H1 (cell line): ENCODE results near the gene ZNF24. TPM values are rescaled to one million over a fixed set of nuclear protein-coding genes. Genes with fewer than 3 reads are reported as not detected.

Source experiments
- CTCF ChIA-PET: fragments of 300-600 bp; sonication (Branson Sonifier 250); formaldehyde crosslinking; loops from one replicate; lab custom pipeline; 2021; ENCODE audit not compliant: partially characterized antibody; lab: Charles Lee
- POLR2A ChIA-PET: fragments of 300-600 bp; sonication (Branson Sonifier 250); formaldehyde crosslinking; loops from one replicate; lab custom pipeline; 2021; ENCODE audit warnings: inconsistent platforms; ENCODE audit not compliant: partially characterized antibody; lab: Charles Lee
- DNase-seq, 2 experiments: peaks; one replicate each; pipeline versions ENCODE4 v3.0.0 to v3.0.0-alpha.2; 2010 to 2022; ENCODE audit warnings: low spot score in 2 of 2, low read depth in 1 of 2, mixed read lengths in 1 of 2
- FAIRE-seq: peaks from 2 replicates; lab custom pipeline; 2011; peaks lifted over from hg19 to GRCh38; lab: Jason Lieb, UNC
- H2AFZ ChIP-seq: 2 replicates; pipeline ENCODE4 v1.8.1; 2012; ENCODE audit warnings: low read length, inconsistent platforms
- H2AK5ac ChIP-seq: 2 replicates; pipeline ENCODE4 v1.6.1; 2013; ENCODE audit warnings: low read depth, low read length
- H2BK120ac ChIP-seq: replicated peaks from 2 replicates; pipeline ENCODE3; 2013; ENCODE audit warnings: low read depth, low read length, inconsistent platforms
- H2BK12ac ChIP-seq: 2 replicates; pipeline ENCODE4 v1.6.1; 2013; ENCODE audit warnings: low read depth, low read length
- H2BK15ac ChIP-seq: 2 replicates; pipeline ENCODE4 v1.6.1; 2013; ENCODE audit warnings: low read length
- H2BK20ac ChIP-seq: 2 replicates; pipeline ENCODE4 v1.6.1; 2013; ENCODE audit warnings: low read length
- H2BK5ac ChIP-seq: 2 replicates; pipeline ENCODE4 v1.6.1; 2013; ENCODE audit warnings: low read depth, low read length
- H3K14ac ChIP-seq: 2 replicates; pipeline ENCODE4 v1.6.1; 2013; ENCODE audit warnings: inconsistent platforms; ENCODE audit not compliant: insufficient read length
- H3K18ac ChIP-seq: 2 replicates; pipeline ENCODE4 v1.6.1; 2013; ENCODE audit warnings: low read length; ENCODE audit errors: extremely low read depth
- H3K23ac ChIP-seq: 2 replicates; pipeline ENCODE4 v1.6.1; 2013; ENCODE audit warnings: inconsistent platforms; ENCODE audit not compliant: insufficient read length
- H3K23me2 ChIP-seq: 2 replicates; pipeline ENCODE4 v1.6.1; 2013; ENCODE audit warnings: low read depth, low read length
- H3K27ac ChIP-seq: 2 replicates; pipeline ENCODE4 v1.6.1; 2011; ENCODE audit warnings: low read depth, low read length, inconsistent platforms
- H3K27me3 ChIP-seq, 4 experiments: replicated peaks in 1 of 4; 1 replicate in 1 of 4; 2 replicates in 3 of 4; pipeline versions ENCODE4 v1.6.1 to v1.8.1; 2011 to 2013; ENCODE audit warnings: low read length in 3 of 4, mild to moderate bottlenecking in 3 of 4, inconsistent platforms in 2 of 4, mixed read lengths in 2 of 4, moderate library complexity in 1 of 4; ENCODE audit not compliant: control insufficient read depth in 3 of 4, insufficient read depth in 3 of 4; ENCODE audit errors: extremely low read depth in 1 of 4
- H3K36me3 ChIP-seq, 4 experiments: 2 replicates each; pipeline versions ENCODE4 v1.6.1 to v1.8.1; 2011 to 2013; ENCODE audit warnings: mild to moderate bottlenecking in 4 of 4, low read length in 3 of 4, moderate library complexity in 2 of 4, control low read depth in 1 of 4, inconsistent platforms in 1 of 4; ENCODE audit not compliant: insufficient read depth in 4 of 4, control insufficient read depth in 2 of 4
- H3K4ac ChIP-seq: replicated peaks from 2 replicates; pipeline ENCODE3; 2013; ENCODE audit warnings: low read length, low read depth, mixed read lengths, inconsistent platforms; ENCODE audit not compliant: insufficient read length
- H3K4me1 ChIP-seq, 4 experiments: replicated peaks in 1 of 4; 1 replicate in 1 of 4; 2 replicates in 3 of 4; pipeline versions ENCODE4 v1.6.1 to v1.8.1; 2011 to 2013; ENCODE audit warnings: low read length in 3 of 4, inconsistent platforms in 2 of 4, mixed read lengths in 1 of 4; ENCODE audit not compliant: insufficient read depth in 4 of 4, control insufficient read depth in 3 of 4
- H3K4me2 ChIP-seq, 2 experiments: 2 replicates each; pipeline versions ENCODE4 v1.6.1 to v1.8.1; 2011 to 2013; ENCODE audit warnings: low read depth in 2 of 2, low read length in 2 of 2, control low read depth in 1 of 2, inconsistent platforms in 1 of 2, mild to moderate bottlenecking in 1 of 2; ENCODE audit not compliant: insufficient read depth in 1 of 2
- H3K4me3 ChIP-seq, 4 experiments: fragments of 200-600, 300-600 bp in 1 of 4; sonication (generic), shearing (Covaris generic), sonication (Bioruptor Twin) in 1 of 4; 2 replicates each; pipeline versions ENCODE4 v1.5.1 to v1.8.1; 2011 to 2016; ENCODE audit warnings: low read length in 4 of 4, low read depth in 3 of 4, control low read depth in 2 of 4, inconsistent platforms in 2 of 4, mild to moderate bottlenecking in 2 of 4, mixed read lengths in 1 of 4, moderate library complexity in 1 of 4; ENCODE audit not compliant: insufficient read depth in 2 of 4; ENCODE audit errors: extremely low read depth in 1 of 4
- H3K56ac ChIP-seq: replicated peaks from 2 replicates; pipeline ENCODE3; 2013; ENCODE audit warnings: low read depth, mild to moderate bottlenecking, mixed read lengths, low read length, inconsistent platforms; ENCODE audit not compliant: insufficient read length
- H3K79me1 ChIP-seq: 2 replicates; pipeline ENCODE4 v1.6.1; 2013; ENCODE audit warnings: low read depth, low read length, control low read depth
- H3K79me2 ChIP-seq, 2 experiments: 2 replicates each; pipeline versions ENCODE4 v1.6.1 to v1.8.1; 2012 to 2013; ENCODE audit warnings: low read length in 2 of 2, mild to moderate bottlenecking in 2 of 2, inconsistent platforms in 1 of 2; ENCODE audit not compliant: insufficient read depth in 2 of 2, control insufficient read depth in 1 of 2
- H3K9ac ChIP-seq, 4 experiments: replicated peaks in 1 of 4; 1 replicate in 1 of 4; 2 replicates in 3 of 4; pipeline versions ENCODE4 v1.6.1 to v1.8.1; 2011 to 2013; ENCODE audit warnings: low read depth in 3 of 4, low read length in 3 of 4, control low read depth in 2 of 4, mild to moderate bottlenecking in 2 of 4, moderate library complexity in 2 of 4, inconsistent platforms in 1 of 4; ENCODE audit errors: extremely low read depth in 1 of 4
- H3K9me3 ChIP-seq, 2 experiments: 2 replicates each; pipeline versions ENCODE4 v1.6.1 to v1.8.1; 2012 to 2013; ENCODE audit warnings: mild to moderate bottlenecking in 2 of 2, moderate library complexity in 2 of 2, control low read depth in 1 of 2, inconsistent platforms in 1 of 2, low read depth in 1 of 2, low read length in 1 of 2, mixed read lengths in 1 of 2; ENCODE audit not compliant: insufficient read depth in 2 of 2
- H4K20me1 ChIP-seq, 2 experiments: replicated peaks in 1 of 2; 2 replicates each; pipeline versions ENCODE3 to v1.8.1; 2011 to 2013; ENCODE audit warnings: inconsistent platforms in 2 of 2, low read length in 2 of 2, mild to moderate bottlenecking in 1 of 2; ENCODE audit not compliant: insufficient read depth in 2 of 2, control insufficient read depth in 1 of 2
- H4K5ac ChIP-seq: 2 replicates; pipeline ENCODE4 v1.6.1; 2013; ENCODE audit warnings: low read length, low read depth, mixed read lengths, inconsistent platforms; ENCODE audit not compliant: insufficient read length
- H4K8ac ChIP-seq: 2 replicates; pipeline ENCODE4 v1.8.0; 2013; ENCODE audit warnings: mild to moderate bottlenecking, moderate library complexity, low read length, inconsistent platforms; ENCODE audit not compliant: insufficient read depth; ENCODE audit errors: extremely low read depth
- H4K91ac ChIP-seq: replicated peaks from 2 replicates; pipeline ENCODE3; 2013; ENCODE audit warnings: low read length, mixed read lengths, inconsistent platforms; ENCODE audit not compliant: insufficient read length
- ASH2L ChIP-seq: fragments of 200-600, 300-600 bp; sonication (generic); IDR thresholded peaks from one replicate; pipeline ENCODE4 v1.7.1; 2017; ENCODE audit warnings: low read length
- BACH1 ChIP-seq: IDR thresholded peaks from 2 replicates; pipeline ENCODE4 v1.6.1; 2012; ENCODE audit warnings: low read length, improper control_type of control experiment
- BCL11A ChIP-seq, 2 experiments: IDR thresholded peaks; one replicate each; pipeline ENCODE4 v1.6.1; 2011; ENCODE audit warnings: low read depth in 2 of 2, low read length in 2 of 2, mild to moderate bottlenecking in 2 of 2
- BRCA1 ChIP-seq: IDR thresholded peaks from 2 replicates; pipeline ENCODE4 v1.6.1; 2012; ENCODE audit warnings: low read depth, low read length, improper control_type of control experiment
- CBX5 ChIP-seq: fragments of 300-800, 300-1000 bp; sonication (generic); IDR thresholded peaks from 2 replicates; pipeline ENCODE4 v1.7.1; 2016; ENCODE audit warnings: antibody characterized with exemption, low read length, low read depth
- CHD2 ChIP-seq: IDR thresholded peaks from 2 replicates; pipeline ENCODE4 v1.6.1; 2012; ENCODE audit warnings: low read length, improper control_type of control experiment
- CREB1 ChIP-seq: IDR thresholded peaks from 2 replicates; pipeline ENCODE4 v1.6.1; 2012; ENCODE audit warnings: inconsistent platforms
- E2F6 ChIP-seq: IDR thresholded peaks from 2 replicates; pipeline ENCODE4 v1.6.1; 2012; ENCODE audit warnings: inconsistent platforms
- GTF2F1 ChIP-seq: IDR thresholded peaks from 2 replicates; pipeline ENCODE4 v1.6.1; 2012; ENCODE audit warnings: low read depth, low read length, improper control_type of control experiment, borderline replicate concordance
- PHF8 ChIP-seq: fragments of 200-600 bp; sonication (generic); conservative IDR thresholded peaks from 2 replicates; pipeline ENCODE4 v1.7.1; 2012; ENCODE audit warnings: low read depth, mild to moderate bottlenecking, inconsistent platforms, low read length, moderate library complexity
- SUZ12 ChIP-seq: fragments of 200-600 bp; sonication (generic); IDR thresholded peaks from 2 replicates; pipeline ENCODE4 v1.6.1; 2012; ENCODE audit warnings: mild to moderate bottlenecking, inconsistent platforms, low read length, moderate library complexity, mixed read lengths
- TCF12 ChIP-seq: IDR thresholded peaks from 2 replicates; pipeline ENCODE4 v1.6.1; 2011; ENCODE audit warnings: low read depth, mild to moderate bottlenecking, low read length
- YY1 ChIP-seq: IDR thresholded peaks from 2 replicates; pipeline ENCODE4 v1.6.1; 2011; ENCODE audit warnings: low read depth, mild to moderate bottlenecking, low read length
- ZNF274 ChIP-seq: IDR thresholded peaks from 2 replicates; pipeline ENCODE4 v1.7.0; 2012; ENCODE audit warnings: low read length, borderline replicate concordance; ENCODE audit errors: extremely low read depth
- WGBS, 2 experiments: shearing (Covaris generic) in 1 of 2; methylation state at CpG; one replicate each; pipeline versions ENCODE4 v1.1.6 to v1.1.7; 2013 to 2015; ENCODE audit warnings: low lambda C conversion rate in 2 of 2, mixed read lengths in 2 of 2, inconsistent platforms in 1 of 2, low coverage in 1 of 2, missing lambda C conversion rate in 1 of 2; ENCODE audit not compliant: insufficient replicate concordance in 2 of 2, insufficient coverage in 1 of 2, insufficient read length in 1 of 2; ENCODE audit errors: extremely low coverage in 1 of 2, missing lambda C conversion rate in 1 of 2; 5-methylcytosine and 5-hydroxymethylcytosine counted together
- polyA plus RNA-seq, 7 experiments: library from polyadenylated mRNA; depleted of rRNA in 3 of 7; stranded (reverse) in 5 of 7; unstranded in 2 of 7; fragments of >200 nt in 5 of 7; fragments of 200-250 nt in 2 of 7; gene quantifications; 1 replicate in 5 of 7; 2 replicates in 1 of 7; 4 replicates in 1 of 7; pipeline versions ENCODE4 v1.2.1 to v1.2.3, GENCODE V29; 2011 to 2013; ENCODE audit warnings: missing spikeins in 2 of 7, mixed read lengths in 2 of 7
- total RNA-seq: library from RNA; stranded (reverse); fragmentation: NEBNext Ultra II Directional; extraction: Animal tissue kit (Norgen Biotek cat#: 25700); gene quantifications from 2 replicates; pipeline ENCODE4 v1.2.1, GENCODE V29; 2021

Gene ZNF24
- total and polyA plus RNA-seq, 2 of the 8 experiments (the other 6 are each of a cell fraction or from before 2014, with no cell fraction given), result 12.5 to 56.9 TPM

- H4K20me1 ChIP-seq, result no peaks in the 10 kb centered on the region
- no peaks in the 10 kb centered on the region for H3K79me2 ChIP-seq
- H3K56ac ChIP-seq, result no peak overlapping the region
- no peak overlapping the region for H2BK12ac ChIP-seq
- H3K23me2 ChIP-seq, result peaks cover 5% of the 10 kb centered on the region; the same call in 1 of the 2 replicates
- no peak overlapping the region for H3K27ac ChIP-seq
- no peak overlapping the region for H3K23ac ChIP-seq
- peaks cover 0 to 8% (median 4%) of the 10 kb centered on the region in 4 experiments; a peak in 4 of 7 replicates for H3K27me3 ChIP-seq
- H2BK120ac ChIP-seq, result no peak overlapping the region
- no peak overlapping the region for H3K4ac ChIP-seq
- no peak overlapping the region for H3K4me2 ChIP-seq
- no peaks in the 10 kb centered on the region for H3K36me3 ChIP-seq
- ChIA-PET CTCF (no interaction called here), POLR2A (no interaction called here)
- no peaks in the 10 kb centered on the region for H3K79me1 ChIP-seq
- TF ChIP-seq YY1 (no peak), ASH2L (no peak), CBX5 (no peak), PHF8 (no peak), GTF2F1 (no peak), ZNF274 (no peak), CHD2 (no peak), BACH1 (no peak), E2F6 (no peak), BCL11A (IDR thresholded peaks at IDR 0.05; ENCODE audit: low read depth in 2 of 2, low read length in 2 of 2) (no peak), TCF12 (no peak), BRCA1 (no peak), CREB1 (no peak), SUZ12 (no peak)
- no peak overlapping the region for H2BK5ac ChIP-seq
- no peak overlapping the region for H4K91ac ChIP-seq
- peaks cover 0 to 8% of the 10 kb centered on the region in 2 experiments; a peak in 1 of 4 replicates for H3K9me3 ChIP-seq
- H3K4me3 ChIP-seq, result no peak overlapping the region
- peaks cover 0 to 3% (median 1%) of the 10 kb centered on the region in 4 experiments; a peak in 3 of 7 replicates for H3K4me1 ChIP-seq
- H2BK15ac ChIP-seq, result no peak overlapping the region
- no peak overlapping the region for H4K5ac ChIP-seq
- no peak overlapping the region for H2AFZ ChIP-seq
- H4K8ac ChIP-seq, result no peak overlapping the region
- no peak overlapping the region for H3K18ac ChIP-seq
- no peak overlapping the region for H2BK20ac ChIP-seq
- H3K14ac ChIP-seq, result no peak overlapping the region
- no peak for DNase-seq
- no peak overlapping the region for H2AK5ac ChIP-seq
- FAIRE-seq, result no peak
- H3K9ac ChIP-seq, result no peak overlapping the region
- 74% methylated on average over 4 of the region's 4 CpGs; no CpG with 5 or more reads in 1 of the 2 experiments for WGBS, 2 experiments
Observed at GRCh38 chr18:35378574-35378896, 34.3 kb upstream of the ZNF24 start.
